Endothelial cell (in vitro differentiated cells): ENCODE data around the gene PODXL. TPM values are rescaled to one million over a fixed set of nuclear protein-coding genes. Genes with fewer than 3 reads are reported as not detected.

Source experiments
- DNase-seq: peaks from one replicate; pipeline ENCODE4 v3.0.0; 2021; ENCODE audit warnings: low spot score
- H3K27ac Mint-ChIP-seq: one replicate; pipeline ENCODE4 v1.8.0; 2021; ENCODE audit warnings: mixed read lengths, inconsistent platforms; ENCODE audit not compliant: unreplicated experiment
- H3K27me3 Mint-ChIP-seq: one replicate; pipeline ENCODE4 v1.8.0; 2021; ENCODE audit warnings: mild to moderate bottlenecking, moderate library complexity, mixed read lengths, inconsistent platforms; ENCODE audit not compliant: unreplicated experiment
- H3K36me3 Mint-ChIP-seq: one replicate; pipeline ENCODE4 v1.8.0; 2021; ENCODE audit warnings: mild to moderate bottlenecking, low read depth, mixed read lengths, inconsistent platforms; ENCODE audit not compliant: unreplicated experiment
- H3K4me1 Mint-ChIP-seq: one replicate; pipeline ENCODE4 v1.8.0; 2021; ENCODE audit warnings: mild to moderate bottlenecking, mixed read lengths, inconsistent platforms; ENCODE audit not compliant: unreplicated experiment
- H3K4me3 Mint-ChIP-seq: one replicate; pipeline ENCODE4 v1.8.0; 2021; ENCODE audit warnings: mild to moderate bottlenecking, mixed read lengths, inconsistent platforms; ENCODE audit not compliant: unreplicated experiment
- H3K9me3 Mint-ChIP-seq: one replicate; pipeline ENCODE4 v1.8.0; 2021; ENCODE audit warnings: mixed read lengths, inconsistent platforms; ENCODE audit not compliant: unreplicated experiment
- total RNA-seq: library from RNA; stranded (reverse); fragmentation: NEBNext Ultra II Directional; extraction: Animal tissue kit (Norgen Biotek cat#: 25700); gene quantifications from one replicate; pipeline ENCODE4 v1.2.1, GENCODE V29; 2021; ENCODE audit not compliant: unreplicated experiment
- TF ChIP-seq, protein P1 (sequence below): fragments of 200-600 bp; sonication (generic); IDR thresholded peaks from one replicate; pipeline ENCODE4 v1.5.0; 2021; ENCODE audit warnings: antibody characterized with exemption; ENCODE audit not compliant: unreplicated experiment

The PODXL gene
- total RNA-seq, 1 donor from 2014 or later = 302 TPM

DNA sequence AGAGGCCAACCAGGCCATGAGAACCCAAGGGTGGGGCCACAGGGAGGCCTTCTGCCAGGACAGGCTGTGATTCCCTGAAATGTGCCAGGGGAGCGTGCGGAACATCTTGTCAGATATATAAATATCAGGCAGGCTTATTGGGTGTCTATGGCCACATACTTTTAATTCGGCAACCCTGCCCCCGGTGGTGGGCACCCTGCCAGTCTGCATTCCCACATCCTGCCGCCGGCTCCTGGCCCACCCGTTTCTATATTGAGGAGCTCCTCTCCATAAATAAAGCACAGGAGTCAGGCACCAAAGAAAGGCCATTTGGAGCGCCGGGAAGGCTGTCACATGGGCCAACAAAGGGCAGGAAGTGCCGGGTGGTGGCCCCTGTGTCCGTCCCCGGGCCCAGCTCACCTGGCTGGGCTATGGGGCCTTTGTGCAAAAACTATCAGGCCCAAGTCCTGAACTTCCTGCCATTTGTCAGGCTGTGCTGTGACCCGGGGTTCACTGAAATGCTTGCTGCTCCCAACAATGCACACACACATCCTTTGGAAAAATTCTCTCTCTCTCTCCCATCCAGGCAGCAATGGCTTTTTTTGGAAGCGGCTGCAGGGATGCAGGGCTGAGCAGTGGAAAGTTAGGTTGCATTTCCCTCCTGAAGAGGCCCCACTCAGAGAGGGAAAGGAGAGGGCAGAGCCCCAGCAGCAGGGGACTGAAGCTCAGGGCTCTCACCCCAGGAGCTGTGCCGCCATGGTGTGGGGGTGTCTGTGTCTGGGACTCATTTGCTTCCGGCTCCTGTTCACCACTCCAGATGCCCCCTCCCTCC, 25.0 kb upstream of the PODXL start:
- H3K27me3 Mint-ChIP-seq = peaks cover 2% of the 10 kb centered on the region
- H3K4me3 Mint-ChIP-seq = no peak overlapping the region
- H3K27ac Mint-ChIP-seq = no peak overlapping the region
- DNase-seq = no peak
- peaks cover 16% of the 10 kb centered on the region for H3K4me1 Mint-ChIP-seq
- no peaks in the 10 kb centered on the region for H3K36me3 Mint-ChIP-seq
- TF ChIP-seq, protein P1, sequence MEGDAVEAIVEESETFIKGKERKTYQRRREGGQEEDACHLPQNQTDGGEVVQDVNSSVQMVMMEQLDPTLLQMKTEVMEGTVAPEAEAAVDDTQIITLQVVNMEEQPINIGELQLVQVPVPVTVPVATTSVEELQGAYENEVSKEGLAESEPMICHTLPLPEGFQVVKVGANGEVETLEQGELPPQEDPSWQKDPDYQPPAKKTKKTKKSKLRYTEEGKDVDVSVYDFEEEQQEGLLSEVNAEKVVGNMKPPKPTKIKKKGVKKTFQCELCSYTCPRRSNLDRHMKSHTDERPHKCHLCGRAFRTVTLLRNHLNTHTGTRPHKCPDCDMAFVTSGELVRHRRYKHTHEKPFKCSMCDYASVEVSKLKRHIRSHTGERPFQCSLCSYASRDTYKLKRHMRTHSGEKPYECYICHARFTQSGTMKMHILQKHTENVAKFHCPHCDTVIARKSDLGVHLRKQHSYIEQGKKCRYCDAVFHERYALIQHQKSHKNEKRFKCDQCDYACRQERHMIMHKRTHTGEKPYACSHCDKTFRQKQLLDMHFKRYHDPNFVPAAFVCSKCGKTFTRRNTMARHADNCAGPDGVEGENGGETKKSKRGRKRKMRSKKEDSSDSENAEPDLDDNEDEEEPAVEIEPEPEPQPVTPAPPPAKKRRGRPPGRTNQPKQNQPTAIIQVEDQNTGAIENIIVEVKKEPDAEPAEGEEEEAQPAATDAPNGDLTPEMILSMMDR = no peak
- H3K9me3 Mint-ChIP-seq = no peaks in the 10 kb centered on the region

DNA sequence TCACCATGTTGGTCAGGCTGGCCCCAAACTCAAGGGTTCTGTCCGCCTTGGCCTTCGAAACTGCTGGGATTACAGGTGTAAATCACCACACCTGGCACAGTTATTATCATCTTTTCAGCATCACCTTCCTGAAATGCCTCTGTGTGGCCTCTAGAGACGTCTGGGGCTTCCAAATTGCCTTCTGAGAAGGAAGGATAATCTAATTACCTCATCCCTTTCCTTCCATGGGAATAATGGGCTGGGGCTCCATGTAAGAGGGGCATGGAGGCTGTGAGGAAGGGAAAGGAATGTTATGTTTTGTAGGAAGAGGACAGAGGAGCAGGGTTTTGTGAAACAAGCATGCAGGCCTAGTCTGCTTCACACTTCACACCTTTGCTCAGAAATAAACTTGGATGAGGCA, 22.2 kb upstream of the PODXL start:
- Mint-ChIP-seq H3K36me3 (no peaks in the 10 kb centered on the region), H3K9me3 (no peaks in the 10 kb centered on the region), H3K27me3 (peaks cover 9% of the 10 kb centered on the region), H3K4me1 (peaks cover 11% of the 10 kb centered on the region), H3K27ac (no peak overlapping the region), H3K4me3 (no peak overlapping the region)
- TF ChIP-seq, protein P1 = no peak
- DNase-seq = no peak

DNA sequence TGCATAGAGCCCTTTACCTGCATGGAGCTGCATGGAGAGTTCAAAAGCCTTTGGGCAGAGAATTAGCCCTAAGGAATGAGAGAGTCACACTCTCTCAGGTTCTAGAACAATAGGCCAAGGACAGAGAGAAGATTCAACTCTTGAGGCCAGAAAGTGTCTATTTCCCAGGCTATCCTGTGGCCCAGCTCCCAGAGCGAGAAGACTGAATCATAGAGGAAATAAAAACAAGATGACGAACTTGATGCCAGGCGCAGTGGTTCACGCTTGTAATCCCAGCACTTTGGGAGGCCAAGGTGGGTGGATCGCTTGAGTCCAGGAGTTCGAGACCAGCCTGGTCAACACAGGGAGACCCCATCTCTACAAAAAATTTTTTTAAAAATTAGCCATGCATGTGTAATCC, 18.3 kb upstream of the PODXL start:
- Mint-ChIP-seq H3K36me3 (no peaks in the 10 kb centered on the region), H3K4me1 (peaks cover 7% of the 10 kb centered on the region), H3K27me3 (peaks cover 13% of the 10 kb centered on the region), H3K27ac (no peak overlapping the region), H3K9me3 (no peaks in the 10 kb centered on the region), H3K4me3 (no peak overlapping the region)
- TF ChIP-seq, protein P1 = no peak
- no peak for DNase-seq

DNA sequence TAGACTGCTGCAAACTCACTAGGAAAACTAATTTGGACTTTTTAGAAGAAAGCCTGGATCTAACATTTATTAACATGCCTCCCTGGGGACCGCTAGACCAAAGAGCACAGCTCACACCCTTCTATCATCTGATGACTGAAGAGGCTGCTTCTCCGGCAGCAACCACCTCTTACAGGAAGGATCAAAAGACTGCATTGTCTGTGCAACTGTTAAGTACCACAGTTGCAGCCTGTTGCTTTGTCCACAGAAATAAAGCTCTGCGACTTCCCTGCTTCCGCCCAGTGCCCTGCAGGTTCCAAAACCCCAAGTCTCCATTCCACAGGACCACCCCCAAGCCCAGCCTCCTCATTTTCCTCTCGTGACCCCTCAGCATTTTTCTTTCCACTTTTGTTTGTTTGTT, 14.0 kb upstream of the PODXL start:
- peaks cover 9% of the 10 kb centered on the region for H3K4me1 Mint-ChIP-seq
- TF ChIP-seq, protein P1 = no peak
- H3K4me3 Mint-ChIP-seq = no peak overlapping the region

DNA sequence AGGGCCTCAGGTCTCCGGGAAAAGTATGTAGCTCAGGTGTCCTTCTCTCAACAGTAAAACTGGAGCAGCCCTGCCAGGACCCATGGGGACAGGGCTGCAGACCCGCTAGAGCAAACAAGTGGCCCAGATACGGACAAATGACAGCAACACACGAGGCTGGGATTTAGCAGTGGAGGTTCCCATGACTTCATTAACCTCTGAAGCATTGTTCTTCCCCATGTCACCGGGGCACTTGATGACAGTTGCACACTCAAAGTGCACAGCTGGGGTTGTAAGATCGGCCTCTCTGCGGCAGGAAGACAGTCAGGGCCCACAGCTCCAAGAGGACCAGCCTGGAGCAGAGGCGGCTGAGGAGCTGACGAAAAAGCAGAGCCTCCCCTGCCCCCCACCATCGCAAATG, 12.5 kb upstream of the PODXL start:
- Mint-ChIP-seq H3K4me3 (no peak overlapping the region), H3K27ac (no peak overlapping the region), H3K9me3 (no peaks in the 10 kb centered on the region), H3K36me3 (no peaks in the 10 kb centered on the region), H3K27me3 (peaks cover 10% of the 10 kb centered on the region), H3K4me1 (peaks cover 9% of the 10 kb centered on the region)
- TF ChIP-seq, protein P1 = no peak
- DNase-seq = no peak

More for the DNA sequence above, 14.0 kb upstream of the PODXL start:
- Mint-ChIP-seq H3K27ac (no peak overlapping the region), H3K27me3 (peaks cover 14% of the 10 kb centered on the region), H3K36me3 (no peaks in the 10 kb centered on the region), H3K9me3 (no peaks in the 10 kb centered on the region)
- DNase-seq = no peak
